Measurements from ENCODE around the gene BTLA. TPM values are rescaled to one million over a fixed set of nuclear protein-coding genes. Genes with fewer than 3 reads are reported as not detected.
"Not testable (repeated sequence)": the region's sequence is repeated elsewhere in the genome, so short reads cannot be mapped to it uniquely, and the experiment has no call there.

The BTLA gene
- total and polyA plus RNA-seq, 4 donors = 0.30 to 2.0 (median 0.56) TPM

DNA sequence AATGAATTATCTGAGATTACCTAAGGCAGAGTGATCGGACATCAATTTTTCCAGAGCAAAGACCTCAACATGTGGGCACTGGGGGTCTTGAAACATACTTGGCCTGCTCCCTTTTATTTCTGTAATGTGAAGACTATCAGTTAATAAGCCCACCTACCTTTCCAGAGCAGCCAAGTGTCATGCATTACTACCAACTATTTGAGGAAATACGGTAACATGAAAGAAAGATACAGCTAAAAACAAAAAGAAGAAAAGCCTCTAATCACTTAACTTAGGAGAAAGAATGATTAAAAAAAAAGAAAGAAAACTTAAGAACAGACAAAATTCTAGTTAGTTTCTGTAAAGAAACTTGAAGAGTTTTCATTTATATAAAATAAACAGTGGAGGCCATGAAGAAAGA lies 73.9 kb downstream of the BTLA start:
- H3K9ac ChIP-seq (ENCODE audit: insufficient read depth in 1 of 2, low read length in 2 of 2) = no peak overlapping the region
- H3K9me3 ChIP-seq (ENCODE audit: control insufficient read depth in 4 of 4, insufficient read depth in 3 of 4, low read length in 3 of 4) = no peaks in the 10 kb centered on the region
- TF ChIP-seq, protein P1, sequence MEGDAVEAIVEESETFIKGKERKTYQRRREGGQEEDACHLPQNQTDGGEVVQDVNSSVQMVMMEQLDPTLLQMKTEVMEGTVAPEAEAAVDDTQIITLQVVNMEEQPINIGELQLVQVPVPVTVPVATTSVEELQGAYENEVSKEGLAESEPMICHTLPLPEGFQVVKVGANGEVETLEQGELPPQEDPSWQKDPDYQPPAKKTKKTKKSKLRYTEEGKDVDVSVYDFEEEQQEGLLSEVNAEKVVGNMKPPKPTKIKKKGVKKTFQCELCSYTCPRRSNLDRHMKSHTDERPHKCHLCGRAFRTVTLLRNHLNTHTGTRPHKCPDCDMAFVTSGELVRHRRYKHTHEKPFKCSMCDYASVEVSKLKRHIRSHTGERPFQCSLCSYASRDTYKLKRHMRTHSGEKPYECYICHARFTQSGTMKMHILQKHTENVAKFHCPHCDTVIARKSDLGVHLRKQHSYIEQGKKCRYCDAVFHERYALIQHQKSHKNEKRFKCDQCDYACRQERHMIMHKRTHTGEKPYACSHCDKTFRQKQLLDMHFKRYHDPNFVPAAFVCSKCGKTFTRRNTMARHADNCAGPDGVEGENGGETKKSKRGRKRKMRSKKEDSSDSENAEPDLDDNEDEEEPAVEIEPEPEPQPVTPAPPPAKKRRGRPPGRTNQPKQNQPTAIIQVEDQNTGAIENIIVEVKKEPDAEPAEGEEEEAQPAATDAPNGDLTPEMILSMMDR (IDR thresholded peaks at IDR 0.05; ENCODE audit: control extremely low read depth, extremely low read depth) = no peak
- 95 to 99% methylated on average over 2 of the region's 2 CpGs for WGBS, 2 donors
- no peak overlapping the region for H3K27ac ChIP-seq (ENCODE audit: low read depth in 1 of 2, low read length in 1 of 2)
- H3K36me3 ChIP-seq (ENCODE audit: control insufficient read depth in 4 of 4, insufficient read depth in 4 of 4, low read length in 4 of 4) = no peaks in the 10 kb centered on the region
- ATAC-seq (ENCODE audit: insufficient read depth, low FRiP score) (no peak), DNase-seq (no peak)
- H3K4me3 ChIP-seq = no peak overlapping the region
- H3K4me1 ChIP-seq (ENCODE audit: control insufficient read depth in 5 of 5, insufficient read depth in 5 of 5, low read length in 5 of 5) = no peaks in the 10 kb centered on the region
- no peaks in the 10 kb centered on the region for H3K27me3 ChIP-seq (ENCODE audit: control insufficient read depth in 3 of 3, insufficient read depth in 3 of 3, low read length in 2 of 3)

DNA sequence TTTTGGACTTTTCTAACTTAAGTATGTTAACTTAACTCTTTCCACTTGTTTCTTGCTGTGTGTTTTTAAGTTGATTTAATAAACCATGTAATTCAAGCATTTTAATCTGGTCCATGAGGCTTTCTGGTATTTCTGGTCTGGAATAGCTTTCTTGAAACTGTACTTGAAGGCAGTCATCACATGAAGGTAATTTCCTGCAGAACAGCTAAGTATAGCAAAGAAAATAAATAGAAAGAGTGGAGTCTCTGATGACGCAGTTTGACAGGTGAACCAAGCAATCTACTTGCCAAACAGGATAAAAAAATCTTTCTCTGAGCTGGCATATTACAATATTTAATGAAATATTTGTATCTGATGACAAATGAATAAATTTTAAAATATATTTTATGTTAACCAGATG lies 74.9 kb downstream of the BTLA start:
- DNase-seq (peak in 2 of 3 donors; percentile 20 to 60), ATAC-seq (ENCODE audit: insufficient read depth, low FRiP score) (no peak)
- WGBS, 2 donors = 56 to 86% methylated on average over 1 of the region's 1 CpG
- Histone ChIP-seq H3K4me1 (ENCODE audit: control insufficient read depth in 5 of 5, insufficient read depth in 5 of 5, low read length in 5 of 5) (no peaks in the 10 kb centered on the region), H3K9ac (ENCODE audit: insufficient read depth in 1 of 2, low read length in 2 of 2) (no peak overlapping the region), H3K9me3 (ENCODE audit: control insufficient read depth in 4 of 4, insufficient read depth in 3 of 4, low read length in 3 of 4) (no peaks in the 10 kb centered on the region), H3K27ac (ENCODE audit: low read depth in 1 of 2, low read length in 1 of 2) (no peak overlapping the region), H3K4me3 (no peak overlapping the region), H3K27me3 (ENCODE audit: control insufficient read depth in 3 of 3, insufficient read depth in 3 of 3, low read length in 2 of 3) (no peaks in the 10 kb centered on the region), H3K36me3 (ENCODE audit: control insufficient read depth in 4 of 4, insufficient read depth in 4 of 4, low read length in 4 of 4) (no peaks in the 10 kb centered on the region)
- TF ChIP-seq, protein P1 (IDR thresholded peaks at IDR 0.05; ENCODE audit: control extremely low read depth, extremely low read depth) = no peak

DNA sequence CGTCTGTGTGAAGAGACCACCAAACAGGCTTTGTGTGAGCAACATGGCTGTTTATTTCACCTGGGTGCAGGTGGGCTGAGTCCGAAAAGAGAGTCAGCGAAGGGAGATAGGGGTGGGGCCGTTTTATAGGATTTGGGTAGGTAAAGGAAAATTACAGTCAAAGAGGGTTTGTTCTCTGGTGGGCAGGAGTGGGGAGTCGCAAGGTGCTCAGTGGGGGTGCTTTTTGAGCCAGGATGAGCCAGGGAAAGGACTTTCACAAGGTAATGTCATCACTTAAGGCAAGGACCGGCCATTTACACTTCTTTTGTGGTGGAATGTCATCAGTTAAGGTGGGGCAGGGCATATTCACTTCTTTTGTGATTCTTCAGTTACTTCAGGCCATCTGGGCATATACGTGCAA lies 76.4 kb downstream of the BTLA start:
- H3K9ac ChIP-seq (ENCODE audit: insufficient read depth in 1 of 2, low read length in 2 of 2); H3K27ac ChIP-seq (ENCODE audit: low read depth in 1 of 2, low read length in 1 of 2); H3K4me1 ChIP-seq (ENCODE audit: control insufficient read depth in 5 of 5, insufficient read depth in 5 of 5, low read length in 5 of 5); DNase-seq; H3K27me3 ChIP-seq (ENCODE audit: control insufficient read depth in 3 of 3, insufficient read depth in 3 of 3, low read length in 2 of 3); H3K4me3 ChIP-seq; H3K36me3 ChIP-seq (ENCODE audit: control insufficient read depth in 4 of 4, insufficient read depth in 4 of 4, low read length in 4 of 4); ATAC-seq (ENCODE audit: insufficient read depth, low FRiP score); H3K9me3 ChIP-seq (ENCODE audit: control insufficient read depth in 4 of 4, insufficient read depth in 3 of 4, low read length in 3 of 4): not testable (repeated sequence)
- 70 to 95% methylated on average over 3 to 4 of the region's 7 CpGs for WGBS, 2 donors

GRCh38 chr3:112418526-112418925 lies 80.7 kb downstream of the BTLA start:
- WGBS, 2 donors = 90 to 91% methylated on average over 4 of the region's 5 CpGs
- not testable (repeated sequence) for H3K9me3 ChIP-seq (ENCODE audit: control insufficient read depth in 4 of 4, insufficient read depth in 3 of 4, low read length in 3 of 4); H3K36me3 ChIP-seq (ENCODE audit: control insufficient read depth in 4 of 4, insufficient read depth in 4 of 4, low read length in 4 of 4); H3K4me1 ChIP-seq (ENCODE audit: control insufficient read depth in 5 of 5, insufficient read depth in 5 of 5, low read length in 5 of 5); DNase-seq; H3K27ac ChIP-seq (ENCODE audit: low read depth in 1 of 2, low read length in 1 of 2); H3K9ac ChIP-seq (ENCODE audit: insufficient read depth in 1 of 2, low read length in 2 of 2); H3K27me3 ChIP-seq (ENCODE audit: control insufficient read depth in 3 of 3, insufficient read depth in 3 of 3, low read length in 2 of 3); ATAC-seq (ENCODE audit: insufficient read depth, low FRiP score); H3K4me3 ChIP-seq

Data from lung (tissue), 12 donors.